HG02884 (cell line): ENCODE data around the gene SSR3.
"Not testable (repeated sequence)": the region's sequence is repeated elsewhere in the genome, so short reads cannot be mapped to it uniquely, and the experiment has no call there.

Experiments
- ATAC-seq: cut with Tn5 transposase; IDR thresholded peaks from one replicate; pipeline ENCODE4 v1.9.1; 2021; ENCODE audit warnings: mild to moderate bottlenecking, moderate library complexity; ENCODE audit not compliant: unreplicated experiment

The SSR3 gene

DNA sequence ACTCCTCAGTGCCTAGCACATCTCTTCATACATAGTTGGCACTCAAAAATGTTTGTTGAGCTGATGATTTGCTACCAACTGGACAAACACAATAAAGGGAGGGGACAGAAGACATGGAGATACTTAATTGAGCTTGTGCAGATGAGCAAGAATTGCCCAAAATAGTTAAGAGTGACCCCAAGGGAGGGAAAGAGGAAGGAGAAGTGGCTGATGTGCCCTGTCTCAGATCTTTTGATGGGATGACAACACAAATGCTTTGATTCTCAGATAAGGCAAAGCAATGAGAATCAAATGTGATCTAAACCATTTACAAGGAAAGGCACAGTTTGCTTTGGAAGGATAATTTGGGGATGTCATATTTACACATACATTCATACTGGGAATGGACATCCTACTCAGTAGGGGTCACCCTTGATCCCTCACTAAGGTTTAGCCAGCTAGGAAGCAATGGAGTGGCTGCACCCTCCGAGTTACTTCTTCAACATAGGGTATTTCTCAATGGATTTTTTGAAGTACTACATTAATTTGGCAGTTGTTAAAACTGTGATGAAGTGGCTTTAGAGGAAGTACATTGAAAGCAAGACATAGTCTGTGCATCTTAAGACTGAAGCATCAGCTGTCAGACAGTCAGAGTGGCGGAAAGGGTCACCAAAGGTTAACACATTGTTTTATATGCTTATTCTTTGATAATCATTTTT lies 21.9 kb upstream of the SSR3 start:
- ATAC-seq, result no peak

DNA sequence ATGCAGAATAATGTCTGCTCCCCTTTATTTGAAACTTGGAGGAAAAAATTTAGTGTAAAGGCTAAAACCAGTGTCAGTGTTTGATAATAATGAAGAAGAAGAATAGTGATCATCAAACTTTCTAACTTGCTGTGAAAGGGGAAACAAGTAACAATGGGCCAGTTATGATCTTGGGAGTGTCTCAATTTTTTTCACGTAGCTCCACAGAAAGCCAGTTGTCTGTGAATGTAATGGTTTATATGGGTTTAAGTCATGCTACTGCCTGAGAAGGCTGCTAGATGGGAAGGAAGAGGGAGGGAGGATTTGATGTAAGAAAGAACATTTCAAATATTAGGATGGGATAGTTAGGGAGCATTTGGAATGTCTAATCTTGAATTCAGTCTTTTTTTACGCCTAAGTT lies 21.1 kb upstream of the SSR3 start:
- ATAC-seq, result no peak

DNA sequence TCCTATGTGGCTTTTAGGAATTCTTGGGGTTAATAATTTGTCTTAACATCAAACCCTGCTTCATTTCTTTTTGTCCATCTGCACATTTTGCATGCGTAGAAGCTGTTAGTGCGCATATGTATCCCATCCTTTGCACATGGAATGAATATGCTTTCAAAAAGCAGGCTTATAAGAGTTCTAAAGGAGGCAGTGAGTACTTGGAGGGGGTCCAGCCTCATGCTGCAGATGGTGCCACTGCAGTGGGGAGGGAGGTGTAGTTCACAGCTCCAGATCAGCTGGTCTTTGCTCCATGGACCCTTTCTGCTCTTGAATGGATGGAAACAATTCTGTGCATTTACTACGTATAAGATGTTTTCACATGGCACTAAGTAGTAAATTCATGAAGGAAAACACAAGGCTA lies 20.7 kb upstream of the SSR3 start:
- no peak for ATAC-seq

DNA sequence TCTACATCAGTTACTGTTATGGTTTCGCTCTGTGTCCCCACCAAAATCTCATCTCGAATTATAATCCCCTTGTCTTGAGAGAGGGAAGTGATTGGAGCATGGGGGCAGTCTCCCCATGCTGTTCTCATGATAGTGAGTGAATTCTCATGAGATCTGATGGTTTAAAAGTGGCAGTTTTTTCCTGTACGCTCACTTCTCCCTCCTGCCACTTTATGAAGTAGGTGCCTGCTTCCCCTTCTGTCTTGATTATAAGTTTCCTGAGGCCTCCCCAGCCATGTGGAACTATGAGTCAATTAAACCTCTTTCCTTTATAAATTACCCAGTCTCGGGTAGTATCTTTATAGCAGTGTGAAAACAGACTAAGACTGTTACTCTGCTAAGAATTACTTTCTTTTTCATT lies 15.0 kb upstream of the SSR3 start:
- ATAC-seq, result not testable (repeated sequence)

DNA sequence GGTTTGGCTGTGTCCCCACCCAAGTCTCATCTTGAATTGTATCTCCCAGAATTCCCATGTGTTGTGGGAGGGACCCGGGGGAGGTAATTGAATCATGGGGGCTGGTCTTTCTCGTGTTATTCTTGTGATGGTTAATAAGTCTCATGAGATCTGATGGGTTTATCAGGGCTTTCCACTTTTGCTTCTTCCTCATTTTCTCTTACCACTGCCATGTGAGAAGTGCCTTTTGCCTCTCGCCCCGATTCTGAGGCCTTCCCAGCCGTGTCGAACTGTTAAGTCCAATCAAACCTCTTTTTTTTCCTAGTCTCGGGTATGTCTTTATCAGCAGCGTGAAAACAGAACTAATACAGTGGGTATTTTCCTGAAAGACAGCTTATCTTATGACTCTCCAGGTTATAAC lies 14.1 kb upstream of the SSR3 start:
- ATAC-seq, result not testable (repeated sequence)

DNA sequence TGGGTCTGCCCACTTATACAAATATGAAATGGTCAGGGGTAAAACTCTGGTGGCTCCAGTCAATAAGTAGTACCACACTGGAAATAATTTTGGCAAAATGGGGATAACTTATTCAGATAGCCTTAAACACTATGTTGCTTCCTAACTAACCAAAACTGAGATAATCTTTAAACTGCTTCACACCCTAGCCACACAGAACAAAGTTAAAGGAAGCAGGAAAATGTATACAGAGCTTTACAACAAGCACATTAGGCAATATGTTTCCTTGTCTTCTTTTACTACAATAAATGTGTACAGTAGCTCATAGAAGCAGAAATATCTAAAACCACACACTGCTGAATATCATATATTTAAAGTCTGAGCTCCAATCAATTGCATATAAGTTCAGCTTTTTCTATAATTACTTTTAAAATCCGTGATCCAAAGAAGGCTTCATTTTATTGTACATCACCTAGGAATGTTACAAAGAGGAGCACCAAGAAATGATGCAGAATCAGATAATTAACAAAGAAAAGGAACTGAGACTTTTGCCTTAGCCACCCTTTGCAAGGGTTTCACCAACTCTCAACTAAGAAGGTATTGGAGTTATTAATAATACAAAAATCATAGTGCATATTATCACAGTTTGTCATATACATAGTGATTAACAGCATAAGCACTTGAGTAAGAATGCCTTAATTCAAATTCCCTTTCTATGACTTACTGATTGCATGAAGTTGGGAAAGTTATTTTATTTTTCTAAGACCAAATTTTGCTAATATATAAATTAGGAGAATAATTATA lies 9.2 kb upstream of the SSR3 start:
- ATAC-seq, result no peak

DNA sequence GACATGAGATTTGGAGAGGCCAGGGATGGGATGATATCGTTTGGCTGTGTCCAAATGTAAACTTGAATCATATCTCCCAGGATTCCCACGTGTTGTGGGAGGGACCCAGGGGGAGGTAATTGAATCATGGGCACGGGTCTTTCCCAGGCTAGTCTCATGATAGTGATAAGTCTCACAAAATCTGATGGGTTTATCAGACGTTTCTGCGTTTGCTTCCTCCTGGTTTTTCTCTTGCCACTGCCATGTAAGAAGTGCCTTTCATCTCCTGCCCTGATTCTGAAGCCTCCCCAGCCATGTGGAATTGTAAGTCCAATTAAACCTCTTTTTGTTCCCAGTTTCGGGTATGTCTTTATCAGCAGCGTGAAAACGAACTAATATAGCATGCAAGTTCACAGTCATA lies 7.6 kb upstream of the SSR3 start:
- not testable (repeated sequence) for ATAC-seq

DNA sequence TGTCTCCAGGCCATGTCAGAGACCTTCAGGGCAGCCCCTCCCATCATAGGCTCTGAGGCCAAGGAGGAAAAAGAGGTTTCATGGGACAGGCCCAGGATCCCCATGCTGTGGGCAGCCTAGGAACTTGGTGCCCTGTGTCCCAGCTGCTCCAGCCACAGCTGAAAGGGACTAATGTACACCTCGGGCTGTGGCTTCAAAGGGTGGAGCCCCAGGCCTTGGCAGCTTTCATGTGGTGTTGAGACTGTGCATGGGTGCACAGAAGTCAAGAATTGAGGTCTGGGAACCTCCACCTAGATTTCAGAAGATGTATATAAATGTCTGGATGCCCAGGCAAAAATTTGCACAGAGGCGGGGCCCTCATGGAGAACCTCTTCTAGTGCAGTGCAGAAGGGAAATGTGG lies 6.6 kb upstream of the SSR3 start:
- ATAC-seq, result no peak

DNA sequence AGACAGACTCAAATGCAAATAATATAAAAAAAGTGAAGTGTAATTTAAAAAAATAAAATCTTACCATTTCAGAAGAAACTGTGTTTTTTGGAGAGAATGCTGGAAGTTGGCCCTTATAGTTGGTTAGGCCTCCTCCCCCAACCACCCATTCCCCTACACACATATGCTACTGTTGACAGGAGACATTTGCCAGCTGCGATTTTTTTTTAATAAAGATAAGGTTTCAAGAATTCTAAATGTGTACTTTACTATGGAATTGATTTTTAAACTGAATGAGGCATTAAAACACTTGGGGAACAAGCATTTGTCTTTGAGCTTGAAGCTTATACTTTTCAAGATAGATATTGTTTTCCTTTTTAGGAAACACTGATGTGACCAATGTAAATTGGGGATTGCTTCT lies 4.4 kb upstream of the SSR3 start:
- ATAC-seq, result no peak

DNA sequence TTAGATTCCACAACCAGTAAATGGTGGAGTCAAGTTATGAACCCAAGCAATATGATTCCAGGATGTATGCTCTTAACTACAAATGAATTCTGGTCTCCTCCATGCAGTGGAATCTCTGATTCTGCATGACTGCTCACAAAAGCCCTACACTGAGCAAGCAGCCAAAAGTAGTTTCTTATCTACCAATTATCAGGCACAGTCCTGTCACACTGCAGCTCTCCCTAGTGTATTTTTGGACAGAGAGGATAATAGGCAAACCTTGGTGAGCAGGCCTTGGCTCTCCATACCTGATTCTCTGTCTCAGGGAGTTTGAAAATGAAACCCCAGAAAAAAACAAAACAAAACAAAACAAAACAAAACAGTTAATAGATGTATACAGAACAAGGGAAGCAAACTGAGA lies 3.5 kb upstream of the SSR3 start:
- no peak for ATAC-seq

DNA sequence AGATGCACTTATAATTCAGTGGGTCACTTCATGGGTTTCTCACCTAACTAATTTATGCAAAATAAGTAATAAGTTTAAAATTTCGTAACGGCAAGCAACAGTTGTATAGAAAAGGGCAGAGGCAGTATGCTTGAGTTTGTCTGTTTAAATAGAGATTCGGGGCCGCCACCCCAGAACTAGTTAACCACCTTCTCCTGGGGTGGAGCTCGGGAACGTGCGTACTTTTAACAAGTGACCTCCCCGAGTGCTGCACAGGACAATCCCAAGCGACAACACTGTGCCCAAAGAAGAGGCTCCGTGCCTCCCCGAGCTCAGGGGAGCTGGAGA lies 439 bp downstream of the SSR3 start:
- no peak for ATAC-seq

DNA sequence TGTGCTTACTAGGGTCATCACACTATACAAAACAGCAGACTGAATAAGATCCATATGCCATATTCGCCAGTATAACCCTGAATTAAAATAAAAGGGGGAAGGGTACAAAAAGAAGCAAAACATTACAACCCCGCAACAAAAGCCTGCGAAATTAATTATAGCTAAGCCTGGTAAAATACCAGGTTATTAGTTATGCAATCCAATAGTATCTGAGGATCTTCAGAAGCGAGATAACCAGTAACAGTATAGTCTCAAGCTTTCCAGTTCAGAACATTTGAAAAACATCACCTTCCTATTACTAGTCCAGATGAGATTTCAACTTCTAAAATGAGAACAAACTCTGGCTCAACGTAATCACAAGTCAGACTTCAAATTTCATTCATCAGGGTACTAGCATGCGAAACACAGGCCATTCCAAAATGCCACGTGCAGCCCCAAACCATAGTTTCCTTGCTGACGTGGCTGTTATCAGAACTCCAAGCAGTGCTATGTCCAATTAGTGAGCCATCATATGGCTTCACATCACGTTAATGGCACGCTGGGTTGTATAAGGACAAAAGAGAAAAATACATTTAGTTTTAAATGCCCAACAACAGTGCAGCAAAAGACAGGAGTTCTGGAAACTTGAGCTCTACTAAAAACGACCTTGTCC lies 1.1 kb downstream of the SSR3 start:
- no peak for ATAC-seq

DNA sequence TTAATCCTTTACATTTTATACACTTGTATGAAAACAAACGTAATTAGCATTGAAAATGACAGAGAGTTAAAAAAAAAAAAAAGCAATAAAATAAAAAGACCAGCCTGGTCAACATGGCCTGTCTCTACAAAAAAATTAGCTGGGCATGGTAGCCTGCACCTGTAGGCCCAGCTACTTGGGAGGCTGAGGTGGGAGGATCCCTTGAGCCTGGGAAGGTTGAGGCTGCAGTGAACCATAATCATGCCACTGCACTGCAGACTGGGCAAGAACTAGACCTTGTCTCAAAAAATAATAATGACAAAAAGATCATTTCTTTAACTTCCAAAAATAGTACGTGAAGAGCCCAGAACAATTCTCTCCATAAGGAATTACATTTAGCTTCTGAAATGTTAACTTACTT lies 1.9 kb downstream of the SSR3 start:
- no peak for ATAC-seq

DNA sequence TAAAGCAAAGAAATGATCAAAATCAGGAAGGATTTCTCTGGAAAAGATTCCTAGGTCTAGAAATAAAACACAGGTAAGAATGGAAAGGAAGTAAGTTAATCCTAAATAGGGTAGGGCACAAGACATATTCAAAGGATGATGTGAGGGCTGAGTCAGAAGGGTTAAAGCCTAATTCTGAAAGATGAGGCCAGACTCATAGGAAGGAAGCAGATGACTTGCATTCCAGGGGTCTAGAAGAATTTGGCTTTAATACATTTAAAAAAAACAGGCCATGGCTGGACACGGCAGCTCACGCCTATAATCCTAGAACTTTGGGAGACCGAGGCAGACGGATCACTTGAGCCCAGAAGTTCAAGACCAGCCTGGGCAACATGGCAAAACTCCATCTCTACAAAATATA lies 3.2 kb downstream of the SSR3 start:
- no peak for ATAC-seq

DNA sequence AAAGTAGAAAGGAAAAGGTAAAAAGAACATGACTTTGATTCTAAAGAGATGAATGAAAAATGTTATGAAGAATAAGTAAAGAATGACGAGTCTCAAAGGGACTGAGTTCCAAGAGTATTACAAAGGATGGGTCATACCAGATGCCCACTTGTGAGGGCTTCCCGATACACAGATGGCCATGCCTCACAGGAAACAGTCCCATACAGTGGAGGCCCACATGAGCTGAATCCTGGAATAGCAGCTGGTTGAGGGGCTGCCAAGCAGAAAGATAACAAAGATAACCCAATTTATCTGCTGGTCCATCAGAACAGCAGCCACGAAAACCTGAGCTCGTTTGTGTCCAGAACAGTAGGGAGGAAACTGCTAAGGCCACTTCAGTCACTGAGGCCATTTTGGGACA lies 3.7 kb downstream of the SSR3 start:
- ATAC-seq, result no peak

DNA sequence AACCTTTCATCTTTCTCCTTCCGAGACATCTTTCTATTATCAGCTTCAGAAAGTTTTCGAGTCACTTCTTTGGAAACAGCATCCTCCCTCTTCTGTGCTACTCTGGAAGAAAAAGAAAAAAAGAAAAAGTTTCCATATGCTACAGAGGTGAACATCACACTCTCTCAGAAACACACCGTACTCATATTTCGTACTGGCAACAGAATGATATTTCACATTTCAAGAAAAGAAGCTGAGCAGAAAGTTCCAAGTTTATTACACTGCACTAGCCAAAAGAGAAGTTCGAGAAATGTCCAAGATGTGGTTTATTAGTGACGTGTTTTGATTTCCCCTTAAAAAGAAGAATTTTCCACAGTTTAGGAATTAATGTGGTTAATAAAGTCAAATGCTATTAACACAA lies 6.0 kb downstream of the SSR3 start:
- ATAC-seq, result no peak

DNA sequence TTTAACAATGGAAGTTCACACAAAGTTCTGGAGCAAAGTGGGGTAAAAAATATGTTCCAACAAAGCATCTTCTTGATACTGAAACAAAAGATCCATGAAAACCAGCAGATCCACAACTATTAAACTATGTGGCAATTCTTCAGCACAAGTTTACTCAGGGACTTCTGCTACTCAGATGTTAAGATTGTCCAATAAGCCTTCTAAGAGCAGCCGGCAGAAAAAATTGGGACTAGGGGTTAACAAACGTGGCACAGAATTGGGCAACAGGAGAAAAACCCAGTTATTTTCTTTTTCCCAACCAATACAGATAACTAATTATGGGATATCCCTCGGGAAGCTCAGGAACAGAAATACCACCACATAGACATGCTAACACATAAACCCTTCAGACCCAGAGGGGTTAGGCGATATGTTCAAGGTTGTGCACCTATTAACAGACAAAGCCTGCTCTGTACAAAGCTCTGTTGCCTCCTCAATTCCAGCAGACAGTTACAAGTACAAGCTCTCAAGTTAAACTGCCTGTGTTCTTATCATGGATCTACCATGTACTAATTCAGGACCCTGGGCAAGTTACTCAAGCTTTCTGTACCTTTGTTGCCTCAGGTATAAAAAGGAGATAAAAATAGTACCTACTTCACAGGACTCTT lies 6.8 kb downstream of the SSR3 start:
- no peak for ATAC-seq

DNA sequence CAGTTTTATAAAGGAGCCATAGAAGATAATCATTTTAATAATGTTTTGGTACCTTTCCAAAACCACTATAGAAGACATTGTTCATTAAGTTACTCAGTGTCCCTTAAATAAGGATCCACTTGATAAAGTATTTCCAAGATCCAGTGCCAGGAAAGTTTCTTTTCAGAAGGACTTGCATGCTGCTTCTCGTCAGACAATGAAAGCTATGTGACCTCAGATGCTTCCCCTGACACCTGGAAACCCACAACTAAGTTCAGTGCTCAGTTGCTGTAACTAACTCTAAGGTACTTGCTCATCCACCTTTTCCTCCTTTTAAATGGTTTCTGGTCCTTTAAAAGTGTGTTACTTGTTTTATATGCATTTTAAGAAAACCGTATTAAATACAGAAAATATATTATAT lies 7.3 kb downstream of the SSR3 start:
- no peak for ATAC-seq

DNA sequence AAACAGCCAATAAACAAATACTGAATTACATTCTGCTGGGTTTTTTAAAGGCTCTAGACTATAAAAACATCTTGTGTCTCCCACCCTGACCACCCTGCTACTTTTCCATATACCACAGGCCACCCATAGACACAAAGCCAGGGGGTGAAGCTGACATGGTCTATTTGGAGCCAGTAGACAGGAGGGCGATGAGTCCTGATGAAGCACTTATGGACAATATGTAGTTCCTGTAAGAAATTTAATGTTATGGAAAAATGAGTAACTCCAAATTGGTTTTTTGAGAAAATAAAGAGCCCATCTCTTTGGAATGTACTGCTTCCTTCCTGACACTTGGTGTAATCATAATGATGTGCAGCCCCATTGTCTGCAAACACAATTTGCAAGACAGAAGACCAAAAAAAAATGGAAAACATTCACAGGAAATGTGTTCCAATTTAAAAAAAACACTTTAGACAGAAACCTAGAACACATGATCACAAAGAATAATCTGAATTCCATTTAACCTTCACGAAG lies 11.8 kb downstream of the SSR3 start:
- no peak for ATAC-seq

DNA sequence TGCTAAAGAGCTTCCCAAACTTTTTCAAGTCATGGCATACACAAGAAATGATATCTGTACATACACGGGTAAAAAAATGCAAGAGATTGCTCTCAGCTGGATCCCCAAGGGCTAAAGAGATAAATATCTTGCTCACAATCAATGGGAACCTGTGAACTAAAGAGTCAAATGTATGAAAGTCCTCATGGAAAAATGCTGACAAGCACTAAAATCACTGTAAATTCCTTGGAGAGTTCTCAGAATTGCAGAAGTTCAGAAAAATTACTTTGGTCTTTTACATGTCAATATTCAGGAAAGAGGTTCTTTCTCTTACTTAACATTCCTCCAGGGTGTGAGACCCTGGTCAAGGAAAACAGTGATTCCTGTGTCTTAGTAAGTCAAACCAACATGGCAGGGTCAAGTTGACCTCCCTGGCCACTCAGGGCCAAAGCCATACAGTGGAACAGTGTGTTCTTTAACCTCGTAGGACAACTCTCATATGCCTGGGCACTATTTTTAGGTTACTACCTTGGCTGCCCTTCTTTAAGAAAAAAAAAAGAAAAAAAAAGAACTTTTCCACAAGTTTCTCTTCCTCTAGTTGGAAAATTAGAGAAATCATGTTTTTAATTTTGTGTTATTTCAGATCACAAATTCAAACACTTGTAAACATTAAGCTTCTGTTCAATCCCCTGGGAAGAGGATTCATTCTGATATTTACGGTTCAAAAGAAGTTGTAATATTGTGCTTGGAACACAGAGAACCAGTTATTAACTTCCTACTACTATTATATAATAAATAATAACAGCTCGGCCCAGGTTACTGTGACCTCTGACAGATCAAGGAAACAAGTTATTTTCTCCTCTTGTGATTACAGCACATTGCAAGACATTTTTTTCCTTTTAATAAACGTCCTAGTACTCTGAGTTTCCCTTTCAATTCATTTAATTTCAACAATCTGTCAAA lies 12.5 kb downstream of the SSR3 start:
- ATAC-seq, result no peak

DNA sequence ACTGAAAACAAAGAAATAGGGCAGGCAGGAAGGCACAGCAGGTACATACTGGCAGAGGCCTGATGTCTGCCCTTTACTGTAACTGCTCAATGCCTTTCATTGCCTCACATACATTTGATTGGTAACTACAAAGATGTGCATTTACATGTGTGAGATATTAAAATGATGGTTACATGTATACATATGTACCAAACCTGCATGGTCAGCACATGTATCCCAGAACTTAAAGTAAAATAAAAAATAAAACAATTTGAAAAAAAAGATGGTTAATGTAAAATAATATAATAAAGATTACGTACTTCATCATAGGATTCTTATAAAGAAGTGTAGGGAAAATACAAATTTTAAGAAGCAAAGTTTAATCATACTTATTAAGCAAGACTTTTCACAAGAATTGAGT lies 15.1 kb downstream of the SSR3 start:
- ATAC-seq, result no peak
